ENCODE measurements around the gene CKAP2L.
"Not testable (repeated sequence)": the region's sequence is repeated elsewhere in the genome, so short reads cannot be mapped to it uniquely, and the experiment has no call there.

The CKAP2L gene

DNA sequence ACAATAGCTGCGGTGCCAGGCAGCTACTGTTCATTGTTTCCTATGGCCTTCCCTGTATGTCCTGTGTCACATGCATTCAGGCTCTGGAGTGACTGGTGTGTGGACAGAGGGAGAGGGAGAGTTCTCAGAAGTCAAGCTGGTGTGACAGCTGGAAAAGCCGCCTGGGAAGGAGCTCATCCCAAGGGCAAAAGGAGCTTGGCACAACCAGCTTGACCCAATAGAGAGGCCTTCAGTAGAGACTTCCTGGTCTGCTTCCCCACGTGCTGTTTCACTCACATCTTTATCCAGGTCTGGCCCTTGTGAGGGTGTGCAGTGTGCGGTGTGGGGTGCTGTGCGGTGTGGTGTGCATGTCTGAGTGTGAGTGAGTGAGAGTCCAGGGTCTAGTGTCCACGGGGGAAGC lies 54.7 kb downstream of the CKAP2L start:
- no peak for DNase-seq (ENCODE audit: low read depth in 2 of 2)

DNA sequence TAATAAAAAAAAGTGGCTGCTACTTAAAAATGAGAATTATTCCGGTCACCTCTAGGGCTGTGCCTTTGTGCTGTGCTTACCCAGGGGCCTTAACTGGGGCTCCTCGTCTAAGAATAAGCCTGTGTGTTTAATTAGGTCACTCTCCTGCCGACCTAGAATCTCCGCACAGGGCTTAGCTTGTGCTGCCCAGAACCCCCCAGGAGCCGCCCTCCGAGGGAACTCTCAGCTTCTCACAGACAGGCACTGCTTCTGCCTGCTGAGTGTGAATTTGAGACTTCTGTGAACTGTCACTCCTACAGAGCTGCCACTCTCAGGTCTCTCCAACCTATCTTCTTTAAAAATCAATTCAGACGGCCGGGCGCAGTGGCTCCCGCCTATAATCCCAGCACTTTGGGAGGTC lies 55.4 kb downstream of the CKAP2L start:
- DNase-seq (ENCODE audit: low read depth in 2 of 2): no peak

DNA sequence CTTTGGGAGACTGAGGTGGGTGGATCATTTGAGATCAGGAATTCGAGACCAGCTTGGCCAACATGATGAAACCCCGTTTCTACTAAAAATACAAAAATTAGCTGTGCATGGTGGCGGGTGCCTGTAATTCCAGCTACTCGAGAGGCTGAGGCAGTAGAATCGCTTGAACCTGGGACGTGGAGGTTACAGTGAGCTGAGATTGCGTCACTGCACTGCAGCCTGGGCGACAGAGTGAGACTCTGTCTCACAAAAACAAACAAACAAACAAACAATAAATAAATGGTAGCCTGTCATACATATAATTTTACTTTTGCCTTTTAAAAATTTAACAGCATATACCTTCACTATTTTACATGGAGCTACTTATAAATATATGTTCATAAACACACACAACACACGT lies 57.5 kb downstream of the CKAP2L start:
- DNase-seq (ENCODE audit: low read depth in 2 of 2): not testable (repeated sequence)

DNA sequence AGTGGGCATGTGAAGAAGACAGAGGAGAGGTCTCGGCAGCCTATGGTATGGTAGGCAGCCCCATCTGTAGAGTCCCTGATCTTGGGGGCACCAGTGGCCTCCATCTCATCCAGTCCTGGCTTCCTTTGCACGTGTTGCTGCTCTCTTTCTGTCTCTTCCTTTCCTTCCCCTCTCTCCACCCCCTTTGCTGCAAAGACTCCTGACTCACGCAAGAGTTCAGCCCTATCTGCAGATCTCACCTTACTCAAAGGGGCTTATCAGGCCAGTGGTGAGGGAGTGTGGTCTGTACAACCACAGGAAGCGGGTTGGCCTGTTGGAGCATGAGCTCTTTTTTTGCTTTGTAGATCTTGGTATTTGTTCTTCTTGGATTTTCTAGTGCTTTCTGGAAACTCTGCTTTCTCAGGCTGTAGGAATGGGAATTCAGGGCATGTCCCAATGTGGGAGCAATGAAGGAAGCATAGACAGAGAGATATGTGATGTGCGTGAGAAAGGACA lies 58.2 kb downstream of the CKAP2L start:
- peak in 1 of 2 donors; percentile 44 for DNase-seq (ENCODE audit: low read depth in 2 of 2)

DNA sequence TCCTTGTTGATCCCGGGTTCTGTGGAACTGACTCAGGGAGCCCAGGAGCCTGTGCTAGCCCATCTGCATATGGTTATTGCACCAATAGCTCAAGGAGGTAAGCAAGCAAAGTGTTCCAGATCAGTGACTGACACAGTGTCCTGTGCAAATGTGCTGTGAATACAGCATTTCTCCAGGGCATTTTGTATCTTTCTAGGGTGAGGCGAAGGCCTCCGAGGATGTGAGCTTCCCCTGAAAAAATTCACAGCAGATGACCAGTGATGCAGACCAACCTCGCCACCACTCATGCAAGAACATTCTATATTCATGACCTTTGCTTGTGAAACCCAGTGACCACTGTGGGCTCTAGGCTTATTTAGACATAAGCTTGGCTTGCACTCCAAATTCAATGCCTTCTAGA lies 58.8 kb downstream of the CKAP2L start:
- DNase-seq (ENCODE audit: low read depth in 2 of 2): no peak

DNA sequence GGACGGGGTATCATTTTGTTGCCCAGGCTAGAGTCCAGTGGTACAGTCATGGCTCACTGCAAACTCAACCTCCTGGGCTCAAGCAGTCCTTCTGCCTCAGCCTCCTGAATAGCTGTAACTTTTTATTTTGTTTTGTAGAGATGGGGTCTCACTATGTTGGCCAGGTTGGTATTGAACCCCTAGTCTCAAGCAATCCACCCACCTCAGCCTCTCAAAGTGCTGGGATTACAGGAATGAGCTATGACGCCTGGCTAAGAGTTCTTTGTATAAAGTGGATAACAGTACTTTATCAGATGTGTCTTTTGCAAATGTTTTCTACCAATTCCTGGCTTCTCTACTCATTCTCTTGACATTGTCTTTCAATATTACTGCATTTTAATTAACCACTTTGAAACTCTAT lies 60.7 kb downstream of the CKAP2L start:
- DNase-seq (ENCODE audit: low read depth in 2 of 2): no peak

DNA sequence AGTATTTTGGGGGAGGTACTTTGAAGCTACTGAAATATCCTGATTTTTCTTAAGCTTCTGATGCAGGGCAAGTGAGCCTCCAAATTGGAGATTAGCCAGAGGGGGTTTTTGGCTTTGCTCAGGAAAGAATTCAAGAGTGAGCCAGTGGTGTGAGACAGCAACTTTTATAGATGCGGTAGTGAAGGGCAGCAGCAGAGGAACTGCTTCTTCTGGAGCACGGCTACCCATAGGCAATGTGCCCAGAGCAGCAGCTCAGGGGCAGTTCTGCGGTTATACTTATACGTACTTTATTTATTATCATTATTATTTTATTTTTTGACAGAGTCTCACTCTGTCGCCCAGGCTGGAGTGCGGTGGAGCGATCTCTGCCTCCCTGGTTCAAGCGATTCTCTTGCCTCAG lies 63.4 kb downstream of the CKAP2L start:
- DNase-seq (ENCODE audit: low read depth in 2 of 2): no peak

DNA sequence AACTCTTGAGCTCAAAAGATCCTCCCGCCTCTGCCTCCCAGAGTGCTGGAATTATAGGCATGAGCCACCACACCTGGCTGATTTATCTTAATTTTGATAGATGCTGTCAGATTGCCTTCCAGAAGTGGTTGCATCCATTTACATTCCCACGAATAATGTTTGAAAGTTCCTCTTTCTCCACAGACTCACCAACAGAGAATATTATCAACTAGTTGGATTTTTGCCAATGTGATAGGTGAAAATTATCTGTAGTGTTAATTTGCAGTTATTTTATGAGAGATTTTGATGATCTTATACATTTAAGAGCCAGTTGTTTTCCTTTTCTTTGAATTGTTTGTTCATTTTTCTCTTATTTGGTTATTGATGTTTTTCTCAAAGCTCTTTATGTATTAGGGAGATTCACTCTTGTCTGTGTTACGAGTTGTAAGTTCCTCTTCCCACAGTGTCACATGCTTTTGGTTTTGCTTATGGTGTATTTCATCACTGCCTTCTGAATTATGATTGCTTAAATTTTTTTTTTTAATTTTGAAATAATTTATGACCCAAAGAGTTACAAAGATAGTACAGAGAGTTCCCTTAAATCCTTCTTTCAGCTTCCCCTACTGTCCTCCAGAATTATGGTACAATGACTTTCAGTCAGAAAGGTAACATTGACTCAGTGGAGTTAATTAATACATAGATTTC lies 64.3 kb downstream of the CKAP2L start:
- DNase-seq (ENCODE audit: low read depth in 2 of 2): no peak

DNA sequence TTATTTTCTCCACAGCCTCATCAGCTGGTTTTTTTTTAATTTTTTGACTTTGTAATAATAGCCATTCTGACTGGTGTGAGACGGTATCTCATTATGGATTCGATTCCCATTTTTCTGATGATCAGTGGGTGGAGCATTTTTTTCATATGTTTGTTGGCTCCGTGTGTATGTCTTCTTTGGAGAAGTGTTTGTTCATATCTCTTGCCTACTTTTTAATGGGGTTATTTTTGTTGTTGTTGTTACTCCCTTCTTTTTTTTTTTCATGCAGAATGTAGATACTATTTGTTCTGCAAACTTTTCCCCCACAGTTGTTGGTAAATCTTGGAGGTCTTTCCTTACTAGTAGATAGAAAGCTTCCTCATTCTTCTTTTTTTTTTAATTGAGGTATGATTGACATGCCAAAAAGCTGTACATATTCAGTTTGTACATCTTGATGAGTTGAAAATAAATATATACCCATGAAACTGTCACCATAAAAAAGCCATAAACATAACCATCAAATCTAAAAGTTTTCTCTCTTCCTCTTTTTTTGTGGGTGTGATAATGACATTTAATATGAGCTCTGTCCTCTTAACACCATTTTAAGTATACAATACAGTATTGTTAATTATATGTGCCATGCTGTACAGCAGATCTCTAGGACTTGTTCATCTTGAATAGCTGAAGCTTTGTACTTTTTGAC lies 65.4 kb downstream of the CKAP2L start:
- no peak for DNase-seq (ENCODE audit: low read depth in 2 of 2)

DNA sequence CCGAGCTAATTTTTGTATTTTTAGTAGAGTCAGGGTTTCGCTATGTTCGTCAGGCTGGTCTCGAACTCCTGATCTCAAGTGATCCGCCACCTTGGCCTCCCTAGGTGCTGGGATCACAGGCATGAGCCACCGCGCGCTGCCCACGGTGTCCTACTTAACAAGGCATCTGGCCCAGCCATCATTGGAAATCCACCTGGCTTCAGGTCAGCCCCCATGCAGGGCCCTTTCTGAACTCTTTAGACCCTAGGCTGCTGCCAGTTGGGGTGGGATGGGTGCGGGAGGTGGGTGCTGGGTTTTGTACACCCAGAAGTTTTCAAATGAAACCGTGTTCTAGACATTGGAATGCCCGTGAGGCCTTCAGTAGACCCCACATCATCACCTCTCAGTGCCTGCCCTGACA lies 70.2 kb downstream of the CKAP2L start:
- no peak for DNase-seq (ENCODE audit: low read depth in 2 of 2)

DNA sequence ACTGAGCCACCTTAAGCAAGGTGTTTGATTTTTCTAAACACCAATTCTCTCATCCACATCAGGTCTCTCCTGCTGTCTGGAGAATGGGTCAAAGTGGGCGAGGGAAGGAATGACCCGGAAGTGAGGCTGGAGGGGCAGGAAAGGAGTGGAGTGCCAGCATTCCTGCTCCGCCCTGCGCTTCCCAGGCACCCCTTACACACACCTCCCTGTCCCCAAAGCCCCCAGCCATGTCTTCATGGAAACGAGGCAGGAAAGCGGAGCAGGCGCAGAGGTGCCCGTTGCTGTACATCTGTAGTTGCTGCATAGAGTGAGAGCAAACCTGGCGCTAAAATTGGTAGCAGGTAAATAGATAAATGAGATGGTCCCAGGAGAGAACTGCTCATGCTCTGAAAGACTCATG lies 70.8 kb downstream of the CKAP2L start:
- no peak for DNase-seq (ENCODE audit: low read depth in 2 of 2)

DNA sequence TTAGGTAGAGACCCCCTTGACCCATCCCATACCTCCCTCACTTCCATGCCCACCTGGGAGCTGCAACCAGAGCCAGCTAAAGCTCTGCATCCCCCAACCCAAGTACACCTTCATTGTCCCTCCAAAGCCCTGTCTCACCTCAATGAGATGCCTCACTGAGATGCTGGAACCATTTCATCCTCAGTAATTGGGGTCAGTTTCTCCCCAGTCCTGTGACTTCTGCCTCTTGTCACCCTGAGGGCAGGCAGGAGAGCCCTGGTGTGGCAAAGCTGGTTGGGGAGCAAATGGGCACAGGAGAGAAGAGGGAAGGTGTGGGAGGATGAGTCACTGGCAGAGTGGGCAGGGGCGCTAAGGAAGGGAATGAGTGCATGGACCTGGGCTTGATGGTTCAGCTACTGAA lies 71.5 kb downstream of the CKAP2L start:
- no peak for DNase-seq (ENCODE audit: low read depth in 2 of 2)

DNA sequence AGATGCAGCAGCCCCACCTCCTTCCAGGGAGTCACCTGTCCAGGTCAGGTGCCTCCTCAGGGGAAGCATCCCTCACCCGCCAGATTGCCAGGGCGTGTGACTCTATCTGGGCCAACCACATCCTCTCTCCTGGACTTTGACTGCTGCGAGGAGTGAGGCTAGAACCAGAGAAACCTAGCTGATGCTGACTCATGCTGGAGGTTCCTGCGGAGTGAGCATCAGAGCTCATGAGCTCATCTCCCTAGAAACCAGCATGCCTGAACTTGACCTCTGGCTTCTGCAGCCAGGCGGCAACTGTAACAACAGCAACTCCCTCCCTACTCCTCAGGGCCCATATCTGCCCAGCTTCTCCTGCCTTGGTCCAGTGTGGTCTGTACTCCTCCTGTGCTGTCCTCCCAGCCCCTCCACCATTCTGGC lies 71.9 kb downstream of the CKAP2L start:
- DNase-seq (ENCODE audit: low read depth in 2 of 2): peak in 1 of 2 donors; percentile 34

DNA sequence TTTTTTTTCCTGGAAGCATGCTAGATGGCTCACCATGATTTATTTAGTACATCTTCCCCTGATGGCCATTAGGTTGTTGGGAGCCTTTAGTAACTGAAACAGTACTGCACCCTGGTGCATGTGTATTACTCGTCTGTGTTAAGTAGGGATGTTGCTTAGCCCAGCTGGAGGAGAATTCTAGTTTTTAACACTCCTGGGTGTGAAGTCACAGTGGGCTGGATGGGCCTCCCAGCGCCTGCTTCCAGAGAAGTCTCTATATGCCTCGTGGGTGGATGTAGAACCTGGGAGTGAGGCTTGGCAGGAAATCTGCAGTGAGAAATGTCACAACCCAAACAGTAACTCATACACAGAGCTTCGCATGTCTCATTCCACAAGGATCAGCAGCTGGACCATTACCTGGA lies 72.5 kb downstream of the CKAP2L start:
- no peak for DNase-seq (ENCODE audit: low read depth in 2 of 2)

DNA sequence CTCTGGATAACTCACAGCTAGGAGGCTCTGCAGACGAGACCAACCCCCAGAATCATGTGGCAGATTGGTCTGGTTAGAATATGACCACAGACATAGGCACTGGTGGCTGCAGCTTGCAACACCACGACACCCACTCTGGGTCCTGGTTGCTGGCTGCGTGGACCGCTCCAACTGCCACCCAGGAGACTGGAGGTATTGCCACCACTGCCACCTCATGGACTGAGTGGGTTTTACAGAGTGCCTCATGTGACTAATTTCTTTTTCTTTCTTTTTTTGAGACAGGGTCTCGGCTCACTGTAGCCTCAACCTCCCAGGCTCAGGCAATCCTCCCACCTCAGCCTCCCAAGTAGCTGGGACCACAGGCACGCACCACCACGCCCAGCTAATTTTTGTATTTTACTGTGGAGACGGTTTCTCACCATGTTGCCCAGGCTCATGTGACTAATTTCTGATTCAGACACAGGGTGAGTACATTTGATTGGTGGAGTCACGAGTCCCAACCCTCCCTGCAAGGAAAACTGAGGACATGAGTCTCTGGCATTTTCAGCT lies 73.5 kb downstream of the CKAP2L start:
- peak; percentile 17 to 41 for DNase-seq (ENCODE audit: low read depth in 2 of 2)

DNA sequence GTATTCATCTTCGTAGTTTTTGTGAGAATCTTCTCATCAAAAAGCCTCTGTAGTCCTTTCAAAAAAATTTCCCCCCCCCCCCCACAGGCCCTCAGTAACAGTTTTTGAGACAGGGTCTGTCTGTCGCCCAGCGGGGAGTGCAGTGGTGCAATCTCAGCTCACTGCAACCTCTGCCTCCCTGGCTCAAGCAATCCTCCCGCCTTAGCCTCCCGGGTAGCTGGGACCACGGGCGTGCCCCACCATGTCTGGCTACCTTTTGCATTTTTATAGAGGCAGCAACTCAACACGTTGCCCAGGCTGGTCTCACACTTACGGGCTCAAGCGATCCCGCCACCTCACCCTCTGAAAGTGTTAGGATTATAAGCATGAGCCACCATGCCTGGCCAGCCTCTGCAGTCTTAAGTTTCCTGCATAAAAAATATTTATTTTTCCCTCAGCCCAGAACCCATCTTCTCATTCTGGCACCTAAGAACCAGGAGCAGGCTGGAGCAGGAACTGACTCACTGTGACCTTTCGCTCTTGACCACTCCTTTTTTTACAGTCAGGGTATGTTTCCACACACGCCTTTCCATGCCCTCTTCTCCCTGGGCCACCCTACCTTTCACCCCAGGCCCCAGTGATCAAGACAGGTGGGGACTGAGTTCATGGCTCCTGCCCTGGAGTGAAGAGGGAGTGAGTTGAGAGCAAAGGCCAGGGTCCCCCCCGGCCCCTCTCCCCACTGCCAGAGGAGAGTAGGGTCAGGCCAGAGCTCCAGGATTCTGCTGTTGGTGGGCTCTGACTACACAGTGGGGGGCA lies 76.1 kb downstream of the CKAP2L start:
- no peak for DNase-seq (ENCODE audit: low read depth in 2 of 2)

DNA sequence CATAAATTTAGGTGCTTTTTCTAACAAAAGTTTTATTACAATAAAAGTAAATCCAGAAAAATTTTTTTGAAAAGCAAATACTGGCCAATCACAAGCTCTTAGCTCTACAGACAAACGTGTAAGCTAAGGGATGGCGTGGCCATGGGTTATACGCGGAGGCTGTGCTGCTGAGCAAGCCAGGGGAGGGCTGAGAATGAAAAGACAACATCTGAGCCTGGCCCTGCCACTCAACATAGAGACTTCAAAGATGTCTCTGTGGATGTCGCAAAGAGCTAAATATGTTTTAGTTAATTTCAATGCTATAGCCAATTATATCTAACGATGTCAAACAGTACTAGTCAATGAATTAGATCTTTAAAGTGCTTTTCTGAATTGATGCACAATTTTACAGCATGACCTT lies 76.9 kb downstream of the CKAP2L start:
- no peak for DNase-seq (ENCODE audit: low read depth in 2 of 2)

Data from stimulated activated CD8-positive, alpha-beta memory T cell treated with anti-CD3 and anti-CD28 coated beads, Interleukin-15, amount 100 ng/mL, for 4 hours (primary cell).